Calu3 (cell line): ENCODE results near the gene TENM4. TPM values are rescaled to one million over a fixed set of nuclear protein-coding genes. Genes with fewer than 3 reads are reported as not detected.

Source experiments
- BruUV-seq: library from RNA; stranded (reverse); fragments of 400-500 nt; replicated peaks from 2 replicates; lab custom pipeline; 2021; lab: Mats Ljungman, UMichigan
- CTCF ChIA-PET: fragments of 300-600 bp; sonication (Branson Sonifier 250); formaldehyde crosslinking; loops from one replicate; lab custom pipeline; 2022; ENCODE audit warnings: antibody characterized with exemption; lab: Charles Lee
- DNase-seq: peaks from one replicate; pipeline ENCODE4 v3.0.0; 2022
- H3K27ac Mint-ChIP-seq: one replicate; pipeline ENCODE4 v1.8.0; 2022; ENCODE audit warnings: mixed read lengths; ENCODE audit not compliant: unreplicated experiment
- H3K27me3 Mint-ChIP-seq: one replicate; pipeline ENCODE4 v1.8.0; 2022; ENCODE audit warnings: mixed read lengths; ENCODE audit not compliant: unreplicated experiment
- H3K36me3 Mint-ChIP-seq: one replicate; pipeline ENCODE4 v1.8.0; 2022; ENCODE audit warnings: mild to moderate bottlenecking, moderate library complexity, mixed read lengths; ENCODE audit not compliant: insufficient read depth, unreplicated experiment
- H3K4me1 Mint-ChIP-seq: one replicate; pipeline ENCODE4 v1.8.0; 2022; ENCODE audit warnings: mild to moderate bottlenecking, low read depth, mixed read lengths; ENCODE audit not compliant: unreplicated experiment
- H3K4me3 Mint-ChIP-seq: one replicate; pipeline ENCODE4 v1.8.0; 2022; ENCODE audit warnings: mild to moderate bottlenecking, low read depth, moderate library complexity, mixed read lengths; ENCODE audit not compliant: unreplicated experiment
- H3K9me3 Mint-ChIP-seq: one replicate; pipeline ENCODE4 v1.8.0; 2022; ENCODE audit warnings: low read depth, mixed read lengths; ENCODE audit not compliant: unreplicated experiment
- intact Hi-C: fragments of 100-400 bp; cut with micrococcal nuclease; formaldehyde crosslinking; loops from one replicate; pipeline ENCODE4 v1.10.0; 2022; ENCODE audit not compliant: unreplicated experiment
- total RNA-seq: library from RNA; stranded (reverse); gene quantifications from 2 replicates; pipeline ENCODE4 v1.2.3, GENCODE V29; 2022
- TF ChIP-seq, protein P1 (sequence below): fragments of 200-600 bp; IDR thresholded peaks from one replicate; pipeline ENCODE4 v1.8.0; 2022; ENCODE audit warnings: antibody characterized with exemption; ENCODE audit not compliant: unreplicated experiment

Gene TENM4
- total RNA-seq, 1 experiment from 2014 or later = not detected

GRCh38 chr11:78938036-78938435 lies 502.8 kb downstream of the TENM4 start:
- H3K4me1 Mint-ChIP-seq = no peaks in the 10 kb centered on the region
- no peaks in the 10 kb centered on the region for H3K9me3 Mint-ChIP-seq
- no peaks in the 10 kb centered on the region for H3K36me3 Mint-ChIP-seq
- no peak overlapping the region for H3K27ac Mint-ChIP-seq
- H3K27me3 Mint-ChIP-seq = no peaks in the 10 kb centered on the region
- intact Hi-C loops = no loop called here
- no peak for DNase-seq
- CTCF ChIA-PET = no interaction called here
- no TSS peak for BruUV-seq
- TF ChIP-seq, protein P1, sequence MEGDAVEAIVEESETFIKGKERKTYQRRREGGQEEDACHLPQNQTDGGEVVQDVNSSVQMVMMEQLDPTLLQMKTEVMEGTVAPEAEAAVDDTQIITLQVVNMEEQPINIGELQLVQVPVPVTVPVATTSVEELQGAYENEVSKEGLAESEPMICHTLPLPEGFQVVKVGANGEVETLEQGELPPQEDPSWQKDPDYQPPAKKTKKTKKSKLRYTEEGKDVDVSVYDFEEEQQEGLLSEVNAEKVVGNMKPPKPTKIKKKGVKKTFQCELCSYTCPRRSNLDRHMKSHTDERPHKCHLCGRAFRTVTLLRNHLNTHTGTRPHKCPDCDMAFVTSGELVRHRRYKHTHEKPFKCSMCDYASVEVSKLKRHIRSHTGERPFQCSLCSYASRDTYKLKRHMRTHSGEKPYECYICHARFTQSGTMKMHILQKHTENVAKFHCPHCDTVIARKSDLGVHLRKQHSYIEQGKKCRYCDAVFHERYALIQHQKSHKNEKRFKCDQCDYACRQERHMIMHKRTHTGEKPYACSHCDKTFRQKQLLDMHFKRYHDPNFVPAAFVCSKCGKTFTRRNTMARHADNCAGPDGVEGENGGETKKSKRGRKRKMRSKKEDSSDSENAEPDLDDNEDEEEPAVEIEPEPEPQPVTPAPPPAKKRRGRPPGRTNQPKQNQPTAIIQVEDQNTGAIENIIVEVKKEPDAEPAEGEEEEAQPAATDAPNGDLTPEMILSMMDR = no peak
- no peak overlapping the region for H3K4me3 Mint-ChIP-seq

GRCh38 chr11:78935398-78936068 lies 505.3 kb downstream of the TENM4 start:
- H3K36me3 Mint-ChIP-seq = no peaks in the 10 kb centered on the region
- no peak overlapping the region for H3K4me3 Mint-ChIP-seq
- DNase-seq = no peak
- CTCF ChIA-PET = no interaction called here
- no peak overlapping the region for H3K27ac Mint-ChIP-seq
- H3K4me1 Mint-ChIP-seq = no peaks in the 10 kb centered on the region
- no peaks in the 10 kb centered on the region for H3K27me3 Mint-ChIP-seq
- intact Hi-C loops = no loop called here
- BruUV-seq = no TSS peak
- no peaks in the 10 kb centered on the region for H3K9me3 Mint-ChIP-seq
- TF ChIP-seq, protein P1 = no peak

DNA sequence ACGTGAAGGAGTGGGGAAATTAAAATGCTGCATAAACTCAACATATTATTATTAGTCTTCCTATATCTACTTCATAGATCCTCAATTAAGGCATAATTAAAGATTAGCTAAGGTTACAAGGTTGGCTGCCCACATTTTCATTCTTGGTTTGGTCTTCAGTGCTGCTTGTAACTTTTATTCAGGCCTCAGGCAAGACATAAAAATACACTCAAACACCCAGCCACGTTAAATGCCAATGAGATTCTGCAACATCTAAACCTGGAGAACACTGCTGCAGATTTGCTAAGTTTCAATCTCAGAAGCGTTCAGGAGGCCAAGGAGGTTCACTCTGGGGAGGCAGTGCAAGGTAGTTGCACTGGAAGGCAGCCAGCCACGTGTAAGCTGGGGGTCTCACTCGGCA lies 507.5 kb downstream of the TENM4 start:
- TF ChIP-seq, protein P1 = no peak
- H3K36me3 Mint-ChIP-seq = no peaks in the 10 kb centered on the region
- intact Hi-C loops = no loop called here
- peaks cover 17% of the 10 kb centered on the region for H3K27me3 Mint-ChIP-seq
- H3K27ac Mint-ChIP-seq = no peak overlapping the region
- H3K9me3 Mint-ChIP-seq = no peaks in the 10 kb centered on the region
- no peak overlapping the region for H3K4me3 Mint-ChIP-seq
- CTCF ChIA-PET = interaction anchor here (0.6 kb wide), 1 partner anchor 9 kb away, joined by 3 read pairs; no protein-coding TSS in a partner anchor
- DNase-seq = no peak
- no TSS peak for BruUV-seq
- no peaks in the 10 kb centered on the region for H3K4me1 Mint-ChIP-seq

DNA sequence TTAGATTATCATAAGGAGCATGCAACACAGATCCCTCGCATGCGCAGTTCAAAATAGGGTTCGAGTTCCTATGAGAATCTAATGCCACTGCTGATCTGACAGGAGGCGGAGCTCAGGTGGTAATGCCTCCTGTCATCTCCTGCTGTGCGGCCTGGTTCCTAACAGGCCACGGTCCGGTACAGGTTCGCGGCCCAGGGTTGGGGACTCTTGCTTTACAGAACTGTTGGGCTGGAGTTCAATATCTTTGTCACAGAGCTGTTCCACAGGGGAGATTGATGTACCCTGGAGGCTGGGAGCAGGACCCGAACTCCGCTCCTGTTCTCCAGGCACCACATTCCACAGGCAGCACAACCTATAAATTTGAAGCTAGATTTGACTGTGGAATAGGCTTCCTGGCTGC lies 508.1 kb downstream of the TENM4 start:
- no peaks in the 10 kb centered on the region for H3K4me1 Mint-ChIP-seq
- BruUV-seq = no TSS peak
- H3K36me3 Mint-ChIP-seq = no peaks in the 10 kb centered on the region
- no peak for DNase-seq
- intact Hi-C loops = no loop called here
- no peak overlapping the region for H3K4me3 Mint-ChIP-seq
- CTCF ChIA-PET = interaction anchor here (0.6 kb wide), 2 partner anchors 9 to 166 kb away, joined by 3 read pairs; no protein-coding TSS in a partner anchor
- H3K9me3 Mint-ChIP-seq = no peaks in the 10 kb centered on the region
- H3K27me3 Mint-ChIP-seq = peaks cover 23% of the 10 kb centered on the region
- TF ChIP-seq, protein P1 = no peak
- H3K27ac Mint-ChIP-seq = no peak overlapping the region
